Fibroblast of lung (primary cell): ENCODE measurements around the gene CNNM2.

Experiments used
- CTCF ChIP-seq, 2 donors: IDR thresholded peaks in 1 of 2; conservative IDR thresholded peaks in 1 of 2; 1 replicate in 1 of 2; 2 replicates in 1 of 2; pipeline ENCODE4 v1.5.1; 2011 to 2012; ENCODE audit warnings: low read length in 2 of 2, control low read depth in 1 of 2, inconsistent platforms in 1 of 2, low read depth in 1 of 2, mild to moderate bottlenecking in 1 of 2
- EZH2 ChIP-seq: IDR thresholded peaks from 2 replicates; pipeline ENCODE4 v1.5.1; 2012; ENCODE audit warnings: low read length, control low read depth, mild to moderate bottlenecking; ENCODE audit errors: missing control alignments

GRCh38 chr10:102917962-102918816, at the start of gene CNNM2:
- TF ChIP-seq CTCF (conservative IDR thresholded peaks at IDR 0.05 in 1 of 2, IDR thresholded peaks at IDR 0.05 in 1 of 2; ENCODE audit: low read depth in 1 of 2, low read length in 2 of 2) (no peak), EZH2 (no peak)
